ENCODE results near the gene LRP1B.

Gene LRP1B

DNA sequence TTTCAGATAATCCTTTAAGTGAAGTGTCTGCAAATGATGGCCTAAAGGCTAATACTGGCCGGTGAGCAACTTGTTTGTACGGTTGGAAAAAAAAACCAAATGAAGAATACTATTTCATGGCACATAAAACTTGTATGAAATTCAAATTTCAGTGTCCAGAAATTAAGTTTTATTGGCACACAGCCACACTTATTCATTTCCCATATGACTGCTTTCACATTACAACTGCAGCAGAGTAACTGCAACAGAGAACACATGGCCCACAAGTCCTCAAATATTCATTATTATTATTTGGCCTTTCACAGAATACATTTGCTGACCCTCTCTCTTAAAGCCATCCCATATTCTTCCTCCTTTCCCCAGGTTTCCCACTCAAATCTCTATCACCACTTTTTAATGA lies 1268.6 kb downstream of the LRP1B start:
- DNase-seq: no peak

DNA sequence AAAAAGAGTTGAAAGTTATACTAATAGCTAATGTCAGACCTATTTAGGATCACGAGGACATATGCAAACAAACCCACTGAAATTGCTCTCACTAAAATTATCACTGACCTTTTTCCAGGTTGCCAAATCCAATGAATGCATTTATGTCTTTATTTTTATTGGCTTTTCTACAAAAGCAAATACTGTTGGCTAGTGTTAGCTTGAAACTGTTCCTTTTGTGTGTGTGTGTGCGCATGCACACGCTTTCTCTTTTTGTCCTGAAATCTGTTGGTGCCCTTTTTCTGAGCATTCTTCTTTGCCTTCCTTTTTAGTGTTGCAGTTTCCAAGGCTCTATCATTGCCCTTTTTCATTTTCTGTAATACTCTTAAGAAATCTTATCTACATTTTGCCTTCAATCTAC lies 1269.2 kb downstream of the LRP1B start:
- no peak for DNase-seq

- no peak for DNase-seq
Observed at GRCh38 chr2:140855471-140855870, 1275.3 kb downstream of the LRP1B start.

DNA sequence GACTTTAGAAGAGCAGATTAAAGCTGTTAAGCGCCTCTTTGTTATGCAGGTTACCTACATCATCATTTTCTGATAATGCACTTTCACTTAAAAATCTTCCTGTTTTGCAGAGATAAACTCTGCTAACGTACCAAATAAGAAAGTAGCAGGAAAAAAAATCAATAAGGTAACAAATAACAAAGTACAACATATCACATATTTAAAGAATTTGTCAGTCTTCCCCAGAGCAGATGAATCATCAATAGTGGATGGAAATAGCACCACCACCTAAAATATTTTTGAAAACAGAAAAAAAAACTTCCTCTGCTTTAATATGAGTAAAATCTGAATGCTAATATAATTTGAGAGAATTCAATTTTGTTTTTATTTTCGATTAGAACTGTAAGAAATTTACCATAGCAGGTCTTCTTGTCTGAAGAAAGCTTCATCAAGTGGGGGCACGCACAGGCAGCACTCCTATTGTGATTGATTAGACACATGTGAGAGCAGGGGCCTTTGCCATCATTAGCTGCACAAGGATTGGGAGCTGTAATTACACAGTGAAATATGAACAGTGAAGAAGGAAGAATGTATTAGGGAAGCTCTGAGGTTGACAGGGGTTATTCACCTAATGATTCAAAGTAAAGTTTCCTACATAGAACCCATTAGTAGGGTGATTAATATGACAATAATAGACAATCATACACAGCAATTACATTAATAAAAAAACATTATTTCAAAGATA lies 1279.4 kb downstream of the LRP1B start:
- no peak for DNase-seq

- no peak for DNase-seq
Observed at GRCh38 chr2:140843186-140843585, 1287.6 kb downstream of the LRP1B start.

- DNase-seq: no peak
Observed at GRCh38 chr2:140842110-140842509, 1288.7 kb downstream of the LRP1B start.

- no peak for DNase-seq
Observed at GRCh38 chr2:140841141-140841540, 1289.7 kb downstream of the LRP1B start.

DNA sequence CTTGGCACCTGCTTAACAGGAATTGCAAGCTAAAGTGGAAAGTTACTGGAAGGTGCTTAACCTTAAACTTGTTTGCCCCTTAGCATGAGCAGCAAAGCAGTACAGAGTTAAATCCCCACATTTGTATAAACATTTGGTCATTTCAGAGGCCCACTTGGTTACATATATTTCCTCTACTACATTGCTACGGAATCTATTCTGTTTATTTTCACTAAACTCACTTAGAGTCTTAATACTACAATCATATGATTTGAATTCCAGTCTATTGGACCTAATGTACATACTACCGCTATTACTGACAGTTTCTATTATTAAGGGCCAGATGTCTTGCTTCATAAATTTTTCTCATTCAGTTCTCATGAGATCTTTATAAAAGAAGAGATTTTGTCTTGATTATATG lies 1294.0 kb downstream of the LRP1B start:
- no peak for DNase-seq

DNA sequence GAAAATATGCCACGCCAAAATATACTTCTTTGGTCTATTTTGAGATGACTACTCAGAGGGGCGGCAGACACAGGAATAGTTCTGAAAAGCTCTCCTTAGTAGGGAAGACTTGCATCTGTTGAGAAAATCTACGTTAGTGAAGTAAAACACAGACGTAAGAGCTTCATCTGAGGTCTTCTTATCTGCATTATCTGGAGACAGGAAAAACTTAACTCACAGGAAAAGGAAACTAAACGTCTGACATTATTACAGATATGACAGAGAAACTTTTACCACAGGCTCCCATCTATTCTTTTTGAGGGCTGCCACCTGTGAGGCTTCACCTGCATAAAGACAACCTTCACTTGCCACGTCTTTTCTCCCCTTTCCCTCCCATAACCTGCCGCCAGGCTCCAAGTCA lies 1295.7 kb downstream of the LRP1B start:
- no peak for DNase-seq

DNA sequence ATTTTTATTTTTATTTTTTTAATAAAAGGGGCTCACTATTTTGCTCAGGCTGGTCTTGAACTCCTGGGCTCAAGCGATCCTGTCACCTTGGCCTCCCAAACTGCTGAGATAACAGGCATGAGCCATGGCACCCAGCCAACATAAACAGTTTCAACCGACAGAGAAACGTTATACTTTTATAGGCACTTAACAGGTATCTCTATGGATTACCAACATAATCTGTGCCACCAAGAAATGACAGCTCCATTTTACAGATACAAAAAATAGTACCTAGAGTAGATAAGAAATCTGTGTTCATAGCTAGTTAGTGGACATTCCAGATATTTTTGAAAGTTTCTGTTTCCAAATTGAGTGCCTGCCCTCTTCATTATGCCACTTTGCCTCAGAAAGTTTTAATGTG lies 1316.7 kb downstream of the LRP1B start:
- no peak for DNase-seq

DNA sequence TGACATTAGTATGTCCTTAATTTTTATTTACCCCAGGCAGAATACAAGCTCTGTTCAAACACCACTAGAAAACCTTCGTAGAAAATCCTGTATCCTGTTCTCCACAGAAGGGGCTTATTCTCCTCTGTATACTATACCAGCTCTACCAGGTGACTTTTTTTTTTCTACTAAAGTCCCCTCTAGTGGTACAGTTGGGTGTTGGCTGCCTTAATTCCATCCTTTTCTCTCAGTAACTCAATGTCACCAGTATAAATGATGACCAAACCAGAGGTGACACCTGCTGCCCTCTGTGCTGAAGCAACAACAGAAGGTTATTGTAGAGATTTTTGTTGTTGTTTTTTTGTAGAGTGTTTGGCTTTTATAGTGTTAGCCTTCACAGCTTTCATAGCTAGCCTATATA lies 1322.0 kb downstream of the LRP1B start:
- no peak for DNase-seq

DNA sequence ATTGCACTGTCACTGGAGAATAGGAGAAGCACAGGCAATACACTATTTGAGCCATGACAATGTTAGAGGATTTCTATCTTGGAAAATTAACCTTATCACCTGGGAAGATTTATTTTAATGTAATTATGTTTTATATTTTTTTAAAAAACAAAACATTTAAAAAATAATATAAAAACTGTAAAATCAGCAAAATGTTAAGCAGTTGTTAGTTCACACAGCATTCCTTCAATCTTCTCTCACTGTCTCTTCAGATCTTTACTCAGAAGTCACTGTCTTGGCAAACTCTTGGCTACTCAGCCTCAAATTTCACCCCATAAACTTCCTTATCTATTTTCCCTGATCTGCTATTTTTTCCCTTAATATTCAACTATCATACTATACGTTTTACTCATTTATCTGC lies 1322.6 kb downstream of the LRP1B start:
- DNase-seq: no peak

GRCh38 chr2:140804700-140805260 lies 1326.0 kb downstream of the LRP1B start:
- DNase-seq: no peak

- DNase-seq: no peak
Observed at GRCh38 chr2:140801311-140801710, 1329.5 kb downstream of the LRP1B start.

- DNase-seq: no peak
Observed at GRCh38 chr2:140797718-140798117, 1333.1 kb downstream of the LRP1B start.

GRCh38 chr2:140791802-140792201 lies 1339.0 kb downstream of the LRP1B start:
- no peak for DNase-seq

DNA sequence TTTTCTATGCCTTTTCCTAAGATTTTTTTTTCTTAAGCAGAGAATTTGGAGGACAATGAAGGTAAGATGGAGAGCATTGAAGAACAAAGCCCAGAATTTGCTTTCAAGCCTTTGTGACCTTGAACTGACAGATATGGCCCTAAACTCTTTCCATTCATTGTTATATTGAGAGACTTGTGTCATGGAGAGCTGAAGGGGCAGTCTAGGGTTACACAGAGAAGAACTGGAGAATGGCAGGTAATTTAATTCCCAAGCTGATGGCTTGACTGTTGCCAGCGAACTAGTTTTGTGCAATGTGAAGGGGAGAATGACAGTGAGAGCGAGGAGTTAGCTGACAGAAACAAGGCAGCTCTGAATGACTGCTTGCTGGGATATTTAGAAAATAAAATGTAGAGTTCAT lies 1344.2 kb downstream of the LRP1B start:
- peak; percentile 0 for DNase-seq

- no peak for DNase-seq
Observed at GRCh38 chr2:140775411-140775810, 1355.4 kb downstream of the LRP1B start.

DNA sequence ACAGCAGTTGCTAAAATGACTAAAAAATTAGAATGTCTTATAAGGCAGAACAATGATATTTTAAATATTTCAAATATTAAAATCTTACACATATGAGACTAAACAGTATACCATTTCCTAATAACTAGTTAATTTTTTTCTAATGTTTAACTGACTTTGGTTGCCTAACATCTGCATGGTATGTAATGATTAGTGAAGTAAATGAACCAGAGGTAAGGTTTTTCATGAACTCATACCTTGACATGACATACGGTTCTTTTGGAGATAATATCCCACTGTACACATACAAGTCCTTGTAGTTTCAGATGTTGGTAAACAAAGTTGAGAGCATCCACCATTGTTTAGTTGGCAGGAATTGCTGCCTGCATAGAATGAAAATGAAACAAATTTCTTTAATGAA lies 1360.2 kb downstream of the LRP1B start:
- no peak for DNase-seq

- no peak for DNase-seq
Observed at GRCh38 chr2:140761807-140762206, 1369.0 kb downstream of the LRP1B start.

GRCh38 chr2:140759426-140760156 lies 1371.2 kb downstream of the LRP1B start:
- DNase-seq: no peak

DNA sequence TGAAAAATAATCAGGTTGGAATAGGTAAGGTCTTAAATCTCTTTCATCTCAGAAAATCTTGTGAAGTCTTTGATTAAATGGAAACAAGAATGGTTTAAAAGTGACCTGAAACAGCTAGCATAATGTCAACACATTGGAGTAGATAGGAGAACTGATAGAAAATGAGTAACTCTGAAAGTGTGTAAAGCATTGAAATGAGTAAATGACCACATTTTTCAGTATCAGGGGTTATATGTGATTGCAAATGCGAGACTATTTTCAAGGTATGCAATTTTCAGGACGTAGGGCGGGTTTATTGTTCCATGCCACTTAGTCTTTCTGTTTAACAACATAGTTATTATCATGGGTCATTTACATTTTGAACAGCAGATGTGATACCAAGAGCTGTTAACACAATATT lies 1383.2 kb downstream of the LRP1B start:
- no peak for DNase-seq

DNA sequence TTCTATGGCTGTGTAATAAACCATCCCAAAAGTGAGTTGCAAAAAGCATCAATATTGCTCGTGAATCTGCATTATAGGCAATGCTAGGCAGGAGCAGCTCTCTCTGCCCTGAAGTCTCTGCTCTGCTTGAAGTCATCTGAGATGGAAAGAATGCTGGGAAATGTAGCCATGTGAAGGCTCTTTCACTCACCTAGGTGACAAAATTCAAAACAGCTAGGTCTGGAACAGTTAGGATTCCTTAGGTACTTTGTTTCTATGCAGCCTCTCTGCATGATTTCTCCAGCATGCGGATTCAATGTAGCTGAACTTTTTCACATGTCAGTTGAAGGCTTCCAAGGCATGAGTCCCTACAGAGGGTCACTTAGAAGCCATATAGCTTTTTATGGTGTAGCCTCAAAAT lies 1383.7 kb downstream of the LRP1B start:
- no peak for DNase-seq

- DNase-seq: no peak
Observed at GRCh38 chr2:140744379-140744778, 1386.4 kb downstream of the LRP1B start.

Data from NCI-H146 (cell line).